Anterior cingulate cortex (tissue), 58 donors: ENCODE data around the gene SLC24A3.

Experiments
- DNase-seq, 58 donors: peaks; one replicate each; lab custom pipeline; 2025; lab: John Stamatoyannopoulos, UW

Gene SLC24A3

GRCh38 chr20:19376451-19377229 lies 164.2 kb downstream of the SLC24A3 start:
- peak in 34 of 58 donors; percentile 6 to 82 (median 36) for DNase-seq

DNA sequence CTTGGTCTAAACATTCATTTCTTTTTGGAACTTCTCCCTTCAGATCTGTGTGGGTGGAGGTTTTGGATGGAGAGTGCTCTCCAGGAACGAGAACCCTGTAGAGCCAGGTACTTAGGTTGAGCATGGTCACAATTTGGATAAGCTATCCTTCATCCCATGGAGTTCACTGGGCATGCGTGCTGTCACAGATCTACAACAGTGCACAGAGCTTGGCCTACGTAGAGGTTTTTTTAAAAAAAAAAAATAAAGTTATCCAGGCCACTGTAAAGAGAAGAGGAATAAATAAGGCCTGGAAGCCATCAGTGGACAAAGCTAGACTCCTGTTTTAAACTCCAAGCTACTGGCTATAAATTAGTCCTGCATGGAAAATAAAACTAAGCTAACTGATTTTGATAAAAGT lies 165.6 kb downstream of the SLC24A3 start:
- DNase-seq = no peak

DNA sequence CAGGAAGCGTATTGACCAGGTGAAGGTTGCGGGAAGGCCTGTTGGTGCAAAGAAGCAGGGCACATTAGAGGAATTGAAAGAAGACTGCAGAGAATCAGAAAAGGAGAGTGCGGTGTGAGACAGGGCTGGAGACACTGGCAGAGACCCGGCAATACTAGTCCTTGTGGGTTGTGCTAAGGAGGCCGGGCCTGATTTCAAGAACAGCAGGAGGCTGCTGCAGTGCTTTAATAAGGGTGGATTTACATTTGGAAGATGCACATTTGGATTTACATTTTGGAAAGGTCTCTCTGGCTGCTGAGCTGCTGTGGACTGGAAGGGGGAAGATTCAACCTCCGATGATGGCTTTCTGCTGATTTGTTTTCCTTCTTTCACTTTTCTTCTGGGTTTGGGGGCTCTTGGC lies 167.8 kb downstream of the SLC24A3 start:
- peak in 2 of 58 donors; percentile 3 to 4 for DNase-seq

- DNase-seq = peak in 1 of 58 donors; percentile 40
These were observed 169.5 kb downstream of the SLC24A3 start for GRCh38 chr20:19381947-19382346.

GRCh38 chr20:19382386-19383340 lies 170.2 kb downstream of the SLC24A3 start:
- DNase-seq = peak in 6 of 58 donors; percentile 1 to 31 (median 6)

- no peak for DNase-seq
These were observed 172.5 kb downstream of the SLC24A3 start for GRCh38 chr20:19384940-19385339.

- DNase-seq = no peak
These were observed 174.8 kb downstream of the SLC24A3 start for GRCh38 chr20:19387251-19387650.

DNA sequence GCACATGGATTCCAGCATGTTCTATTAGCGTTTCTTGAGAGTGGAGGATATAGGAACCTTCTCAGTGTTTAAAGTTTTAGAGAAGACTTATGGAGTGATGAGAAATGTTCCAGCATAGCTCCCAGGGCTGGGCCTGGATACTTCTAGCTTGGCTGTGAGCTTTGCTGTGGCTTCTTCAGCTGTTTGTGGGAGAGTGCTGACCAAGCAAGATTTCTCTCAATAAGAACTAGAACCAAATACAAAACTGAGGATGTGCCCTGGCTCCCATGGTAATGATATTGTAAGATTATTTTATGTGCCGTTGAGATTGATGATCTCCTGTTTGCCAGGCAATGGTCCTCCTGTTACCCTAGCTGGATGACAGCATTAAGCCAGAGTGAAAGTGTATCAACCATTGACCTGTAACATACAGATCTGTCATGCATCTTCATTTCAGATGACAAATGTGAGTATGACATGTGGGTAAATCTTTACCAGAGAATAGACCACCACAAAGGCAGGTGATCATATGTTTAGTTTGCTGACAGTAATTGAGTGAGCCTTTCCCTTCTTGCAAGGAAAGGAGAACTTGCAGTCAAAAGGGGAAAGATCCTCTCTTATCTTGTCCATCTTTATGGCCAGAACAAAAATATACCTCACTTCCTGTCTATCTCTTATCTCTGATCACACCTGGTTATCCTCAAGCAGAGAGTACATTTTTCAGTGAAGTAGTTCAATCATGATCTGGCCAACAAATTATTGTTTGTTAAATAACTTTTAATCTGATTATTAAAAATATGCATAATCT lies 180.1 kb downstream of the SLC24A3 start:
- DNase-seq = no peak

- no peak for DNase-seq
These were observed 184.1 kb downstream of the SLC24A3 start for GRCh38 chr20:19396460-19397081.

- no peak for DNase-seq
These were observed 184.8 kb downstream of the SLC24A3 start for GRCh38 chr20:19397226-19397625.

DNA sequence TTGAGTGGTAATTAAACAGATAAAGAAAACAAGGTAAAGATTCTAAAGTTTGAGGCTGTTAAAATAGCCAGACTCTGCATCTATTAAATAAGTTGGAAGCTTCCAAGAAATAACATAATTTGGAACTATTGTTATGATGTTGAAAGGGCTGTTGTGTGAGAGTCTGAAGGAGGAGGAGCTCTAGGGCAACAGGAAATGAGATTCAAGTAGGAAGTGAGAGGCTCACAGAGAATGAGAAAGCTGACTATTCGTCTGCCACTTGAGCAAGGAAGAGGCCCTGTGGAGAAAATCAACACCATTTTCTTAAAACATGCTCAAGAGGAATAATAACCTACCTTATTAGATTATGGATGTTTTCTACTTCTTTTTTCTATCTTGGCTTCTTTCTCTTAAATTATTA lies 185.2 kb downstream of the SLC24A3 start:
- DNase-seq = no peak

GRCh38 chr20:19401096-19401495 lies 188.7 kb downstream of the SLC24A3 start:
- no peak for DNase-seq

GRCh38 chr20:19403549-19403948 lies 191.1 kb downstream of the SLC24A3 start:
- DNase-seq = no peak

DNA sequence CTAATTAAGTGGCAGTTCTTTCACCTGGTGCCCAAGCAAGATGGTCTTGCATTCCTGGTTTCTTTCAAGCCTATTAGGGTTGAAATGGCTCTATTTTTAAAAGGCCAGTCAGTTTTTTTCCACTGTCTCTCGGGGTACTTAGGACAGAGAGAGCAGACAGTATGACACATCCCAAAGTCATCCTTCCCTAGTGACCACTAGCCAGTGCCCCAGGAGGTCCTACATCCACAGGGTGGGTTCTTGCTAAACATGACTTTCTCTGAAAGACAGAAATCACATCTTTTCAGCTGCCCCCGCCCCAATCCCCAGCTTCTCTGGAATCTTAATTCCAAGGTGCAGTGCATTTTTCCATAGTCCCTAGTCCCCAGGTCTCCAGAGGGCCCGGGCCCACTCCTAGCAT lies 192.4 kb downstream of the SLC24A3 start:
- DNase-seq = no peak

DNA sequence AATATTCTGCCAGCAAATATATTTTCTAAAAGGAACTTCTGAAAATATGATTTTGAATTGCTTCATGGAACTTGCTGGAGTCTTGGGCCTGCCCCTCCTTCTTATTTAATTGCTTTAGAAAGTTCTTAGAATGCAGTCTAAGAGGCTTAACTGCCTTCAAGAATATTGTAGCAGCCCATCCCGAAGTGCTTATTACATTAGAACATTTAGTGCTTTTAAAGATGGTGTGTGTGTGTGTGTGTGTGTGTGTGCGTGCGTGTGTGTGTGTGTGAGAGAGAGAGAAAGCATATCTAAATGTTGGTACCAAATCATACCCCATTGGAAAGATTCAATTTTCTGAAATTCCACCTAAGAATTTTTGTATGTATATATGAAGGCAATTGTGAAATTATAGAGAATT lies 193.5 kb downstream of the SLC24A3 start:
- DNase-seq = no peak

GRCh38 chr20:19406381-19406780 lies 193.9 kb downstream of the SLC24A3 start:
- no peak for DNase-seq

GRCh38 chr20:19407196-19407595 lies 194.8 kb downstream of the SLC24A3 start:
- DNase-seq = no peak

- DNase-seq = no peak
These were observed 195.3 kb downstream of the SLC24A3 start for GRCh38 chr20:19407736-19408135.

GRCh38 chr20:19408971-19409370 lies 196.5 kb downstream of the SLC24A3 start:
- DNase-seq = no peak

DNA sequence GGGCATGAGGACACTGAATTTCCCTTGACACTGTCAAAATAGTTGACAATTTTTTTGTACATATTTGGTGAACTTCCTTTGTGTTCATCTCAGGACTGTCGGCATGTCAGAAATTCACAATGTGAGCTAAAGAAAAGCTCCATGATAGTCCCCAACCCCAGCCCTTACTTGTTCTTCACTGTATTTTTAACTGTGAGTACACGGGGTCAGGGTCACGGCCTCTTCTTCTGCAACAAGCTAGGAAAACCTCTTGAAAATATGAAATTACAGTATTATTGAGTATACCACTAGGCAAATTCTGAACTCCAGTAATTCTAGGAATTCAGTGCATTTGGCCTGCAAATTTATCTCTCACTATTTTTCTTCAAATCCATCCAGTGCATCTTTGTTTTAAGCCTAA lies 199.4 kb downstream of the SLC24A3 start:
- DNase-seq = no peak
